Measurements from ENCODE around the gene SMIM22. TPM values are rescaled to one million over a fixed set of nuclear protein-coding genes. Genes with fewer than 3 reads are reported as not detected.

The SMIM22 gene, protein sequence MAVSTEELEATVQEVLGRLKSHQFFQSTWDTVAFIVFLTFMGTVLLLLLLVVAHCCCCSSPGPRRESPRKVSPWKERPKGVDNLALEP
- not detected for total RNA-seq

GRCh38 chr16:4795181-4795827 lies at the start of gene SMIM22:
TSS of gene SMIM22 (plus strand) at chr16:4795369. CDS start at chr16:4795735, 366 bp downstream.
- Mint-ChIP-seq H3K27ac (no peak within 1 kb of the TSS), H3K4me1 (peaks cover 8% of the 10 kb centered on the region), H3K4me3 (no peak within 1 kb of the TSS), H3K9me3 (no peaks in the 10 kb centered on the region), H3K27me3 (no peaks in the 10 kb centered on the region), H3K36me3 (ENCODE audit: low read depth) (no peaks in the 10 kb centered on the region)
- no peak for DNase-seq
- CTCF ChIA-PET: no interaction called here
- POLR2A ChIA-PET: interaction anchor here (0.6 kb wide), 1 partner anchor 23 kb away, joined by 3 read pairs; no protein-coding TSS in a partner anchor

GRCh38 chr16:4746215-4746614 lies 49.0 kb upstream of the SMIM22 start:
- POLR2A ChIA-PET: interaction anchor here (2.9 kb wide), 1 partner anchor 12 kb away, joined by 9 read pairs; the partner anchor contains the start of genes ANKS3 and DNAAF8
- DNase-seq: no peak
- H3K4me1 Mint-ChIP-seq: peaks cover 12% of the 10 kb centered on the region

DNA sequence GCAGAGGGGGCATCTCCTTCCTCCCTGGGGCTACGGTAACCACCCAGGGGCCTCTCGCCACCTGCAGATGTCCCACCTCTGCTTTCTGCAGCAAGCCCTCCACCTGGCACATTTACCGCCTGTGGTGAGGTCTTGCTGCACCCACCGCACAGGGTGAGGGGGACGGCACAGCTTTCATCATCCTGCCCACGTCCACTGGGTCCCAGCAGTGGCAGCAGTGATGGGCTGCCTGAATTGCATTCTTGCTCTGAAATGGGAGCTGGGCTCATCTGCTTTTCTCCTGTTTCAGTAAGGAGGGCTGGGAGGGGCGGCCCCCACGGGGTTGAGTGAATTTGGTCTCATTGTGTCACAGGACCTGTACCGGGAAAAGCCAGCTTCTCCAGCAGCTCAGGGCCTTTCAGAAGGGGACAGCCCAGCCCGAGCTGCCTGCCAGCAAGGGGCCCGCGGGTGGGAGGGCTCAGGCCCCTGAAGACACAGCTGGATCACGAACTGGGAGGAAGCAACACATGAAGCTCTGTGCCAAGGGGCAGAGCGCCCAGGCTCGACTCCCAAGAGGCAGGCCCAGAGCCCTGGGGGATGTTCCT lies 48.1 kb upstream of the SMIM22 start:
- Mint-ChIP-seq H3K27me3 (no peaks in the 10 kb centered on the region), H3K27ac (no peak overlapping the region), H3K9me3 (no peaks in the 10 kb centered on the region), H3K36me3 (ENCODE audit: low read depth) (peaks cover 7% of the 10 kb centered on the region), H3K4me3 (no peak overlapping the region), H3K4me1 (peaks cover 12% of the 10 kb centered on the region)
- no peak for DNase-seq
- ChIA-PET CTCF (interaction anchor here (1.5 kb wide), 1 partner anchor 13 kb away, joined by 3 read pairs; the partner anchor contains the start of gene ANKS3), POLR2A (interaction anchor here (2.9 kb wide), 1 partner anchor 12 kb away, joined by 9 read pairs; the partner anchor contains the start of genes ANKS3 and DNAAF8)

More at GRCh38 chr16:4746215-4746614, 49.0 kb upstream of the SMIM22 start:
- Mint-ChIP-seq H3K27ac (no peak overlapping the region), H3K36me3 (ENCODE audit: low read depth) (peaks cover 3% of the 10 kb centered on the region), H3K4me3 (no peak overlapping the region), H3K9me3 (no peaks in the 10 kb centered on the region), H3K27me3 (no peaks in the 10 kb centered on the region)
- CTCF ChIA-PET: no interaction called here

DNA sequence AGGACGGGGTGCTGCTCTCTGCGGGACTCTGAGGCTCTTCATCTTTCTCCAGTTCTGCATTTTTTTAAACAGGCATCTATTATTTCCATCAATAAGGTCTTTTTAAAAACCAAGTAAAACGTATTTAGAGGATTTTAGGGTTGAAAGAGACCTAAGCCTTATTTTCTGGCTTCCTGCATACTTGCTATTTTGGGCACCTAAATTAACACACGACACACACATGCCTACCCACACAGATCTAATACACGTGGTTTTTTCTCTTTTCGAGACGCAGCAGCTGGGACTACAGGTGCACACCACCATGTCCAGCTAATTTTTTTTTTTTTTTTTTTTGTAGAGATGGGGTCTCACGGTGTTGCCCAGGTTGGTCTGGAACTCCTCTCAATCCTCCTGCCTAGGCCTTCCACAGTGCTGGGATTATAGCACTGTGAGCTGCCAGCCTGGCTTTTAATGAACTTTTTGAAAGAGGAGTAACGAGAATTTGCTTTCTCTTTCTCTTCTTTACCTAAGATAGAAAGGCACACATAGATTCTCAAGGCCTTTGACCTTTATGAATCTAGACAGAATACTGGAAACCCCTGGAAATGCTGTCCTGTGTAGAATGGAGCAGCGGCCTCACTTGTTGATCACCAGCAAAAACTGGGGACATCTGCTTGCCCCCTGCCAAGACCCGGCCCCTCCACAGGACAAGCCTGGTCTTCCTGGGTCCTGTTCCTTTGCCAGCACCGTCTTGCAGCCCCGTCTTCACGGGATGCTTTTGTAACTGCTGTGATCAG lies 47.1 kb upstream of the SMIM22 start:
- POLR2A ChIA-PET: interaction anchor here (2.9 kb wide), 1 partner anchor 13 kb away, joined by 9 read pairs; the partner anchor contains the start of genes ANKS3 and DNAAF8
- Mint-ChIP-seq H3K4me1 (peaks cover 10% of the 10 kb centered on the region), H3K36me3 (ENCODE audit: low read depth) (peaks cover 8% of the 10 kb centered on the region), H3K4me3 (no peak overlapping the region), H3K27me3 (no peaks in the 10 kb centered on the region), H3K27ac (no peak overlapping the region), H3K9me3 (no peaks in the 10 kb centered on the region)
- CTCF ChIA-PET: interaction anchor here (1.5 kb wide), 1 partner anchor 14 kb away, joined by 3 read pairs; the partner anchor contains the start of gene ANKS3
- DNase-seq: no peak

- Mint-ChIP-seq H3K27me3 (no peaks in the 10 kb centered on the region), H3K4me3 (no peak overlapping the region), H3K36me3 (ENCODE audit: low read depth) (peaks cover 11% of the 10 kb centered on the region), H3K4me1 (peaks cover 4% of the 10 kb centered on the region), H3K9me3 (no peaks in the 10 kb centered on the region), H3K27ac (no peak overlapping the region)
- no peak for DNase-seq
- POLR2A ChIA-PET: interaction anchor here (2.9 kb wide), 1 partner anchor 14 kb away, joined by 9 read pairs; the partner anchor contains the start of genes ANKS3 and DNAAF8
- CTCF ChIA-PET: no interaction called here
Observed at GRCh38 chr16:4748682-4749411, 46.3 kb upstream of the SMIM22 start.

- H3K27me3 Mint-ChIP-seq: no peaks in the 10 kb centered on the region
- DNase-seq: no peak
- ChIA-PET POLR2A (no interaction called here), CTCF (no interaction called here)
- H3K9me3 Mint-ChIP-seq: no peaks in the 10 kb centered on the region
- H3K27ac Mint-ChIP-seq: no peak overlapping the region
- peaks cover 4% of the 10 kb centered on the region for H3K4me1 Mint-ChIP-seq
- peaks cover 12% of the 10 kb centered on the region for H3K36me3 Mint-ChIP-seq (ENCODE audit: low read depth)
- no peak overlapping the region for H3K4me3 Mint-ChIP-seq
Observed at GRCh38 chr16:4749700-4750257, 45.4 kb upstream of the SMIM22 start.

GRCh38 chr16:4750896-4751295 lies 44.3 kb upstream of the SMIM22 start:
- DNase-seq: no peak
- no peaks in the 10 kb centered on the region for H3K27me3 Mint-ChIP-seq
- peaks cover 4% of the 10 kb centered on the region for H3K4me1 Mint-ChIP-seq
- H3K9me3 Mint-ChIP-seq: peaks cover 4% of the 10 kb centered on the region
- no peak overlapping the region for H3K27ac Mint-ChIP-seq
- H3K4me3 Mint-ChIP-seq: no peak overlapping the region
- ChIA-PET POLR2A (interaction anchor here (1.8 kb wide), 1 partner anchor 17 kb away, joined by 4 read pairs; the partner anchor contains the start of genes ANKS3 and DNAAF8), CTCF (no interaction called here)
- H3K36me3 Mint-ChIP-seq (ENCODE audit: low read depth): peaks cover 24% of the 10 kb centered on the region

DNA sequence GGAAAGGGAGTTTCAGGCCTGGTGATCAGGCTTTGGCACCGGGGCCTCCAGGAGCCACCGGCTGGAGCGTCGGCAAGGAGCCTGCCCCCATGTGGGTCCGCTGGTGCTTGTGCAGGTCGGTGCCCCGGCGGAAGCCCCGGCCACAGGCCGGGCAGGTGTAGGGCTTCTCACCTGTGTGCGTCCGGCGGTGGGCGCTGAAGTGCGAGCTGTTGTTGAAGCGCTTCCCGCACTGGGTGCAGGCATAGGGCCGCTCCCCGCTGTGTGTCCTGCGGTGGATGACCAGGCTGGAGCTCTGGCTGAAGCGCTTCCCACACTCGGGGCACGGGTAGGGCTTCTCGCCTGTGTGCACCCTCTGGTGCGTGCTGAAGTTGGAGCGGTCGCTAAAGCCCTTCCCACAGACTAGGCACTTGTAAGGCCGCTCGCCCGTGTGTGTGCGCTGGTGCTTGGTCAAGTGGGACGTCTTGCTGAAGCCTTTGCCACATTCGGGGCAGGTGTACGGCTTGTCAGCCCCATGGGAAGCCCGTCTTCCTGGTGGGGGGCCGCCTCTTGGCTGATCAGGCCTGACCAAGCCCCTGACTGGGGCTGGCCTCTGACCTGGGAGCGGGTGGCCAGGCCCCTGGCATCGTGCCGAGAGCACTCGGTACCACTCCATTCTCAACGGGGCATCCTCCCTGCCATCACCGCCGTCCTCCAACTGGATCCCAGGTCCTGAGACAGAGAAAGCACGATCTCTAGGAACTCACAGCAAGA lies 42.6 kb upstream of the SMIM22 start:
- Mint-ChIP-seq H3K9me3 (peaks cover 4% of the 10 kb centered on the region), H3K4me3 (no peak overlapping the region), H3K4me1 (peaks cover 4% of the 10 kb centered on the region), H3K27ac (no peak overlapping the region), H3K27me3 (no peaks in the 10 kb centered on the region), H3K36me3 (ENCODE audit: low read depth) (peaks cover 30% of the 10 kb centered on the region)
- ChIA-PET CTCF (no interaction called here), POLR2A (interaction anchor here (1.8 kb wide), 1 partner anchor 18 kb away, joined by 4 read pairs; the partner anchor contains the start of genes ANKS3 and DNAAF8)
- no peak for DNase-seq

DNA sequence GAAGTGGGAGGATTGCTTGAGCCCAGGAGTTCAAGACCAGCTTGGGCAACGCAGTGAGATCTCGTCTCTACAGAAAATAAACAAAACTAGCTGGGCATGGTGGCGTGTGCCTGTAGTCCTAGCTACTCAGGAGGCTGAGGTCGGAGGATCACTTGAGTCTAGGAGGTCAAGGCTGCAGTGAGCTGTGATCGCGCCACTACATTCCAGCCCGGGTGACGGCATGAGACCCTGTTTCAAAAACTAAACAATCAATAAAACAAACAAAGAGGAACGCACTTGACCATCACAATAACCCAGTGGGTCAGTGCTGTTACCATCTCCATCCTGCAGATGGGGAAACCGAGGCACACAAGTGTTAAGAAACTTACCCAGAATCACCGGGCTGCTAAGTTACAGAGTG lies 41.9 kb upstream of the SMIM22 start:
- DNase-seq: no peak
- Mint-ChIP-seq H3K27ac (no peak overlapping the region), H3K9me3 (peaks cover 4% of the 10 kb centered on the region), H3K36me3 (ENCODE audit: low read depth) (peaks cover 33% of the 10 kb centered on the region), H3K27me3 (no peaks in the 10 kb centered on the region), H3K4me3 (no peak overlapping the region), H3K4me1 (no peaks in the 10 kb centered on the region)
- POLR2A ChIA-PET: no interaction called here
- CTCF ChIA-PET: interaction anchor here (0.6 kb wide), 1 partner anchor 39 kb away, joined by 5 read pairs; no protein-coding TSS in a partner anchor

DNA sequence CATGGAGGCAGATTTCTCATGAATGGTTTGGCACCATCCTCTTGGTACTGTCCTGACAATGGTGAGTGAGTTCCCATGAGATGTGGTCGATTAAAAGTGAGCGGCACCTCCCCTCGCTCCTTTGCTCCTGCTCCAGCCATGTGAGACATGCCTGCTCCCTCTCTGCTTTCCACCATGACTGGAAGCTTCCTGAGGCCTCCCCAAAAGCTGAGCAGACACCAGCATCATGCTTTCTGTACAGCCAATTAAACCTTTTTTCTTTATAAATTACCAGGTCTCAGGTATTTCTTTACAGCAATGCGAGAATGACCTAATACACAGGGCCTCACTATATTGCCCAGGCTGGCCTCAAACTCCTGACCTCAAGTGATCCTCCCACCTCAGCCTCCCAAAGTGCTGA lies 40.3 kb upstream of the SMIM22 start:
- POLR2A ChIA-PET: no interaction called here
- Mint-ChIP-seq H3K27me3 (no peaks in the 10 kb centered on the region), H3K36me3 (ENCODE audit: low read depth) (peaks cover 44% of the 10 kb centered on the region), H3K4me1 (no peaks in the 10 kb centered on the region), H3K4me3 (no peak overlapping the region), H3K9me3 (peaks cover 4% of the 10 kb centered on the region), H3K27ac (no peak overlapping the region)
- CTCF ChIA-PET: no interaction called here
- no peak for DNase-seq

GRCh38 chr16:4755687-4756086 lies 39.5 kb upstream of the SMIM22 start:
- no peak overlapping the region for H3K4me3 Mint-ChIP-seq
- DNase-seq: no peak
- H3K27ac Mint-ChIP-seq: no peak overlapping the region
- peaks cover 50% of the 10 kb centered on the region for H3K36me3 Mint-ChIP-seq (ENCODE audit: low read depth)
- H3K9me3 Mint-ChIP-seq: peaks cover 4% of the 10 kb centered on the region
- CTCF ChIA-PET: no interaction called here
- no peaks in the 10 kb centered on the region for H3K4me1 Mint-ChIP-seq
- no peaks in the 10 kb centered on the region for H3K27me3 Mint-ChIP-seq
- POLR2A ChIA-PET: no interaction called here

All from activated CD4-positive, alpha-beta memory T cell treated with anti-CD3 and anti-CD28 coated beads, Interleukin-2, amount 10 ng/mL, durations not matched to agents 7 days and 5 days (primary cell).